MCF 10A (cell line): ENCODE measurements around the gene GPC5. TPM values are rescaled to one million over a fixed set of nuclear protein-coding genes. Genes with fewer than 3 reads are reported as not detected.

ENCODE experiments used
- BruUV-seq: library from RNA; stranded (reverse); fragments of 400-500 nt; replicated peaks from 2 replicates; lab custom pipeline; 2021; lab: Mats Ljungman, UMichigan
- CTCF ChIA-PET: fragments of 300-600 bp; sonication (Branson Sonifier 250); formaldehyde crosslinking; extraction: SDS; loops from one replicate; lab custom pipeline; 2021; ENCODE audit warnings: antibody characterized with exemption, inconsistent platforms; lab: Yijun Ruan, JAX
- POLR2A ChIA-PET: fragments of 300-600, 350-650 bp; sonication (Branson Sonifier 250); formaldehyde crosslinking; extraction: SDS; loops from one replicate; lab custom pipeline; 2020; ENCODE audit warnings: antibody characterized with exemption, inconsistent platforms; lab: Yijun Ruan, JAX
- DNase-seq: peaks from one replicate; pipeline ENCODE4 v3.0.0-alpha.2; 2018; ENCODE audit not compliant: unreplicated experiment
- H3K27ac Mint-ChIP-seq: one replicate; pipeline ENCODE4 v1.8.0; 2022; ENCODE audit warnings: mild to moderate bottlenecking, low read depth, mixed read lengths; ENCODE audit not compliant: unreplicated experiment
- H3K27me3 Mint-ChIP-seq: one replicate; pipeline ENCODE4 v1.8.0; 2022; ENCODE audit warnings: mixed read lengths; ENCODE audit not compliant: insufficient read depth, unreplicated experiment
- H3K36me3 Mint-ChIP-seq: one replicate; pipeline ENCODE4 v1.8.0; 2022; ENCODE audit warnings: mild to moderate bottlenecking, moderate library complexity, mixed read lengths; ENCODE audit not compliant: insufficient read depth, unreplicated experiment
- H3K4me1 Mint-ChIP-seq: one replicate; pipeline ENCODE4 v1.8.0; 2022; ENCODE audit warnings: mixed read lengths; ENCODE audit not compliant: insufficient read depth, unreplicated experiment
- H3K4me3 Mint-ChIP-seq: one replicate; pipeline ENCODE4 v1.8.0; 2022; ENCODE audit warnings: mild to moderate bottlenecking, moderate library complexity, mixed read lengths; ENCODE audit not compliant: unreplicated experiment
- H3K9me3 Mint-ChIP-seq: one replicate; pipeline ENCODE4 v1.8.0; 2022; ENCODE audit warnings: mixed read lengths; ENCODE audit not compliant: unreplicated experiment
- intact Hi-C: fragments of 100-400 bp; cut with micrococcal nuclease; formaldehyde crosslinking; loops from 2 replicates; pipeline ENCODE4 v1.14.1; 2022
- total RNA-seq: library from RNA; stranded (reverse); gene quantifications from 2 replicates; pipeline ENCODE4 v1.2.3, GENCODE V29; 2022
- TF ChIP-seq, protein P1 (sequence below): fragments of 200-600 bp; IDR thresholded peaks from one replicate; pipeline ENCODE4 v1.8.0; 2022; ENCODE audit warnings: antibody characterized with exemption, mild to moderate bottlenecking; ENCODE audit not compliant: unreplicated experiment

The GPC5 gene
- total RNA-seq, 1 experiment from 2014 or later = not detected

- H3K9me3 Mint-ChIP-seq = no peaks in the 10 kb centered on the region
- POLR2A ChIA-PET = no interaction called here
- intact Hi-C loops = no loop called here
- no peaks in the 10 kb centered on the region for H3K4me1 Mint-ChIP-seq
- H3K4me3 Mint-ChIP-seq = no peak overlapping the region
- DNase-seq = no peak
- H3K27ac Mint-ChIP-seq = no peak overlapping the region
- TF ChIP-seq, protein P1, sequence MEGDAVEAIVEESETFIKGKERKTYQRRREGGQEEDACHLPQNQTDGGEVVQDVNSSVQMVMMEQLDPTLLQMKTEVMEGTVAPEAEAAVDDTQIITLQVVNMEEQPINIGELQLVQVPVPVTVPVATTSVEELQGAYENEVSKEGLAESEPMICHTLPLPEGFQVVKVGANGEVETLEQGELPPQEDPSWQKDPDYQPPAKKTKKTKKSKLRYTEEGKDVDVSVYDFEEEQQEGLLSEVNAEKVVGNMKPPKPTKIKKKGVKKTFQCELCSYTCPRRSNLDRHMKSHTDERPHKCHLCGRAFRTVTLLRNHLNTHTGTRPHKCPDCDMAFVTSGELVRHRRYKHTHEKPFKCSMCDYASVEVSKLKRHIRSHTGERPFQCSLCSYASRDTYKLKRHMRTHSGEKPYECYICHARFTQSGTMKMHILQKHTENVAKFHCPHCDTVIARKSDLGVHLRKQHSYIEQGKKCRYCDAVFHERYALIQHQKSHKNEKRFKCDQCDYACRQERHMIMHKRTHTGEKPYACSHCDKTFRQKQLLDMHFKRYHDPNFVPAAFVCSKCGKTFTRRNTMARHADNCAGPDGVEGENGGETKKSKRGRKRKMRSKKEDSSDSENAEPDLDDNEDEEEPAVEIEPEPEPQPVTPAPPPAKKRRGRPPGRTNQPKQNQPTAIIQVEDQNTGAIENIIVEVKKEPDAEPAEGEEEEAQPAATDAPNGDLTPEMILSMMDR = no peak
- no peaks in the 10 kb centered on the region for H3K36me3 Mint-ChIP-seq
- H3K27me3 Mint-ChIP-seq = no peaks in the 10 kb centered on the region
- CTCF ChIA-PET = no interaction called here
- BruUV-seq = no TSS peak
Observed at GRCh38 chr13:92197669-92198068, 799.2 kb downstream of the GPC5 start.

DNA sequence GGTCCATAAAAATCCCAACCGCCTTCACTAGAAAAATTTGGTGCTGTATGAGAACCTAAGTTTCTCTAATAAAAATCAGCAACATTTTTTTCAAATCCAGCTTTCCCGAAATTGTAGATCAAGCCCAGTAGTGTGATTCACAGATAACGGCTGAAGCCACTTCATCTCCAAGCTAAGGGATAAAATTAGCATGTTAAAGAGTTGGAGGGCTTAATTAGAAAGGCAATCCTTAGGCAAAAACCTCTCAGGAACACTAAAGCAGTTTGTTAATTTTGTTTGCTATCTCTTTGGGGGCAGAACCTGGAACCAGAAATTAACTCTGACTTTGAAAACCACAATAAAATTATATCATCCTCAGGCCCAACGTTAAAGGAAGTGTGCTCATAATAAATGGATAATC, 820.2 kb downstream of the GPC5 start:
- intact Hi-C loops = no loop called here
- Mint-ChIP-seq H3K27me3 (peaks cover 38% of the 10 kb centered on the region), H3K4me1 (no peaks in the 10 kb centered on the region), H3K4me3 (no peak overlapping the region), H3K36me3 (no peaks in the 10 kb centered on the region), H3K27ac (no peak overlapping the region), H3K9me3 (no peaks in the 10 kb centered on the region)
- POLR2A ChIA-PET = no interaction called here
- DNase-seq = no peak
- TF ChIP-seq, protein P1 = no peak
- BruUV-seq = no TSS peak
- CTCF ChIA-PET = no interaction called here

- CTCF ChIA-PET = no interaction called here
- intact Hi-C loops = no loop called here
- no peaks in the 10 kb centered on the region for H3K9me3 Mint-ChIP-seq
- no peak overlapping the region for H3K27ac Mint-ChIP-seq
- no peak for DNase-seq
- H3K36me3 Mint-ChIP-seq = no peaks in the 10 kb centered on the region
- BruUV-seq = no TSS peak
- TF ChIP-seq, protein P1 = no peak
- peaks cover 9% of the 10 kb centered on the region for H3K4me1 Mint-ChIP-seq
- peaks cover 38% of the 10 kb centered on the region for H3K27me3 Mint-ChIP-seq
- H3K4me3 Mint-ChIP-seq = no peak overlapping the region
- POLR2A ChIA-PET = no interaction called here
Observed at GRCh38 chr13:92221916-92222315, 823.5 kb downstream of the GPC5 start.

GRCh38 chr13:92224052-92224821, 825.8 kb downstream of the GPC5 start:
- peaks cover 9% of the 10 kb centered on the region for H3K4me1 Mint-ChIP-seq
- DNase-seq = peak; percentile 71
- no TSS peak for BruUV-seq
- POLR2A ChIA-PET = interaction anchor here (0.6 to 0.7 kb wide), 2 partner anchors 107 to 178 kb away, joined by 3 read pairs; no protein-coding TSS in a partner anchor
- TF ChIP-seq, protein P1 = no peak
- peaks cover 25% of the 10 kb centered on the region for H3K27me3 Mint-ChIP-seq
- H3K9me3 Mint-ChIP-seq = no peaks in the 10 kb centered on the region
- H3K36me3 Mint-ChIP-seq = no peaks in the 10 kb centered on the region
- CTCF ChIA-PET = interaction anchor here (0.7 to 1.1 kb wide), 2 partner anchors 131 to 1691 kb away, joined by 3 read pairs; no protein-coding TSS in a partner anchor
- intact Hi-C loops = no loop called here
- H3K4me3 Mint-ChIP-seq = no peak overlapping the region
- no peak overlapping the region for H3K27ac Mint-ChIP-seq
